ENCODE data around the gene SCN3A. TPM values are rescaled to one million over a fixed set of nuclear protein-coding genes. Genes with fewer than 3 reads are reported as not detected.

The SCN3A gene
- polyA plus RNA-seq, 1 donor from 2014 or later = 161 TPM

- H4K20me1 ChIP-seq (ENCODE audit: insufficient read depth) = no peaks in the 10 kb centered on the region
- H3K9ac ChIP-seq (ENCODE audit: low read length) = no peak overlapping the region
- no peak overlapping the region for H2AFZ ChIP-seq (ENCODE audit: low read depth, low read length)
- no peaks in the 10 kb centered on the region for H3K9me2 ChIP-seq (ENCODE audit: insufficient read depth, low read length)
- H3K9me3 ChIP-seq (ENCODE audit: low read length) = no peaks in the 10 kb centered on the region
- H3K79me2 ChIP-seq (replicated peaks; ENCODE audit: insufficient read depth, low read length) = peaks cover 36% of the 10 kb centered on the region
- H3K4me2 ChIP-seq (ENCODE audit: low read length) = no peak overlapping the region
- no peaks in the 10 kb centered on the region for H3F3A ChIP-seq (ENCODE audit: insufficient read depth, low read length, poor library complexity, severe bottlenecking)
- no peak overlapping the region for H3K27ac ChIP-seq (ENCODE audit: low read length)
- no peak overlapping the region for H3K4me3 ChIP-seq (ENCODE audit: low read length)
- TF ChIP-seq EZH2 (IDR thresholded peaks at IDR 0.05; ENCODE audit: borderline replicate concordance, insufficient read depth, low read length, poor library complexity, severe bottlenecking) (no peak), EP300 (conservative IDR thresholded peaks at IDR 0.05; ENCODE audit: poor library complexity, severe bottlenecking) (no peak), TAF1 (IDR thresholded peaks at IDR 0.05; ENCODE audit: low read depth) (no peak), RAD21 (conservative IDR thresholded peaks at IDR 0.05) (no peak), CTCF (IDR thresholded peaks at IDR 0.05; ENCODE audit: poor library complexity, severe bottlenecking) (no peak), SMC3 (conservative IDR thresholded peaks at IDR 0.05; ENCODE audit: poor library complexity) (no peak), POLR2AphosphoS5 (IDR thresholded peaks at IDR 0.05) (no peak), REST (IDR thresholded peaks at IDR 0.05; ENCODE audit: borderline replicate concordance) (no peak), MXI1 (conservative IDR thresholded peaks at IDR 0.05; ENCODE audit: poor library complexity, severe bottlenecking) (no peak)
- no peaks in the 10 kb centered on the region for H3K27me3 ChIP-seq (ENCODE audit: insufficient read depth, low read depth, low read length)
- no peaks in the 10 kb centered on the region for H3K36me3 ChIP-seq (ENCODE audit: insufficient read depth, low read length)
Observed at GRCh38 chr2:165238295-165238694, 34.4 kb upstream of the SCN3A start.

GRCh38 chr2:165237056-165237455 lies 33.2 kb upstream of the SCN3A start:
- Histone ChIP-seq H3K9ac (ENCODE audit: low read length) (no peak overlapping the region), H3K4me2 (ENCODE audit: low read length) (no peak overlapping the region), H3F3A (ENCODE audit: insufficient read depth, low read length, poor library complexity, severe bottlenecking) (no peaks in the 10 kb centered on the region), H2AFZ (ENCODE audit: low read depth, low read length) (no peak overlapping the region), H3K9me3 (ENCODE audit: low read length) (no peaks in the 10 kb centered on the region), H3K27me3 (ENCODE audit: insufficient read depth, low read depth, low read length) (no peaks in the 10 kb centered on the region), H3K79me2 (replicated peaks; ENCODE audit: insufficient read depth, low read length) (peaks cover 28% of the 10 kb centered on the region), H3K9me2 (ENCODE audit: insufficient read depth, low read length) (no peaks in the 10 kb centered on the region), H3K4me3 (ENCODE audit: low read length) (no peak overlapping the region), H3K27ac (ENCODE audit: low read length) (no peak overlapping the region), H3K36me3 (ENCODE audit: insufficient read depth, low read length) (no peaks in the 10 kb centered on the region), H4K20me1 (ENCODE audit: insufficient read depth) (no peaks in the 10 kb centered on the region)
- TF ChIP-seq EP300 (conservative IDR thresholded peaks at IDR 0.05; ENCODE audit: poor library complexity, severe bottlenecking) (no peak), TAF1 (IDR thresholded peaks at IDR 0.05; ENCODE audit: low read depth) (no peak), POLR2AphosphoS5 (IDR thresholded peaks at IDR 0.05) (no peak), SMC3 (conservative IDR thresholded peaks at IDR 0.05; ENCODE audit: poor library complexity) (no peak), EZH2 (IDR thresholded peaks at IDR 0.05; ENCODE audit: borderline replicate concordance, insufficient read depth, low read length, poor library complexity, severe bottlenecking) (no peak)

All from neural cell (in vitro differentiated cells).